C4-2B (cell line): ENCODE measurements around the gene TULP4.

Experiments
- CTCF ChIP-seq: fragments of 450-650 bp; conservative IDR thresholded peaks from 2 replicates; pipeline ENCODE4 v1.5.1; 2017; ENCODE audit warnings: mild to moderate bottlenecking
- ZFX ChIP-seq: fragments of 450-650 bp; IDR thresholded peaks from 2 replicates; pipeline ENCODE4 v1.6.1; 2017

- TF ChIP-seq CTCF (no peak), ZFX (no peak)
These were observed 42.6 kb upstream of the TULP4 start for GRCh38 chr6:158269657-158270056.
